HepG2 (cell line): Measurements from ENCODE around the gene COL4A3. TPM values are rescaled to one million over a fixed set of nuclear protein-coding genes. Genes with fewer than 3 reads are reported as not detected.

Experiments used
- BCL6 ChIP-seq: IDR thresholded peaks from 2 replicates; pipeline ENCODE4 v1.6.1; 2016; ENCODE audit warnings: missing genetic modification reagents, missing compliant biosample characterization
- DNMT1 ChIP-seq: sonication (generic); formaldehyde crosslinking; IDR thresholded peaks from 2 replicates; pipeline ENCODE4 v1.5.1; 2020; ENCODE audit warnings: mild to moderate bottlenecking, missing genetic modification reagents
- EEA1 ChIP-seq: sonication (generic); formaldehyde crosslinking; IDR thresholded peaks from 2 replicates; pipeline ENCODE4 v1.5.1; 2020; ENCODE audit warnings: mild to moderate bottlenecking, missing genetic modification reagents, borderline replicate concordance
- FOSL2 ChIP-seq: sonication (generic); formaldehyde crosslinking; IDR thresholded peaks from 2 replicates; pipeline ENCODE4 v1.4.0; 2020; ENCODE audit warnings: missing genetic modification reagents
- FOXA1 ChIP-seq, 2 experiments: fragments of 450-650 bp in 1 of 2; sonication (generic) in 1 of 2; formaldehyde crosslinking in 1 of 2; IDR thresholded peaks; 2 replicates each; pipeline versions ENCODE4 v1.4.0 to v1.6.1; 2016 to 2020; ENCODE audit warnings: missing genetic modification reagents in 1 of 2
- FOXA3 ChIP-seq: IDR thresholded peaks from 2 replicates; pipeline ENCODE4 v1.6.1; 2016; ENCODE audit warnings: missing genetic modification reagents, missing compliant biosample characterization
- HOXA3 ChIP-seq: sonication (generic); formaldehyde crosslinking; IDR thresholded peaks from 2 replicates; pipeline ENCODE4 v1.5.0; 2020; ENCODE audit warnings: missing genetic modification reagents
- JARID2 ChIP-seq: sonication (generic); formaldehyde crosslinking; IDR thresholded peaks from 2 replicates; pipeline ENCODE4 v1.8.1; 2023; ENCODE audit warnings: missing genetic modification reagents, inconsistent platforms; ENCODE audit not compliant: insufficient replicate concordance
- KLF12 ChIP-seq: sonication (generic); formaldehyde crosslinking; IDR thresholded peaks from 2 replicates; pipeline ENCODE4 v1.4.0; 2020; ENCODE audit warnings: missing genetic modification reagents, borderline replicate concordance
- MAFG ChIP-seq: sonication (generic); formaldehyde crosslinking; IDR thresholded peaks from 2 replicates; pipeline ENCODE4 v1.5.1; 2020; ENCODE audit warnings: mild to moderate bottlenecking, missing genetic modification reagents
- PHF21A ChIP-seq: sonication (generic); formaldehyde crosslinking; IDR thresholded peaks from 2 replicates; pipeline ENCODE4 v1.5.0; 2020; ENCODE audit warnings: mild to moderate bottlenecking, missing genetic modification reagents
- PITX1 ChIP-seq: sonication (generic); formaldehyde crosslinking; IDR thresholded peaks from 2 replicates; pipeline ENCODE4 v1.5.1; 2020; ENCODE audit warnings: mild to moderate bottlenecking, missing genetic modification reagents
- RXRB ChIP-seq: IDR thresholded peaks from 2 replicates; pipeline ENCODE4 v1.6.1; 2016; ENCODE audit warnings: borderline replicate concordance, missing genetic modification reagents, missing compliant biosample characterization
- SALL1 ChIP-seq: sonication (generic); formaldehyde crosslinking; IDR thresholded peaks from 2 replicates; pipeline ENCODE4 v1.8.0; 2022; ENCODE audit warnings: mild to moderate bottlenecking, missing genetic modification reagents
- SMYD3 ChIP-seq: sonication (generic); formaldehyde crosslinking; IDR thresholded peaks from 2 replicates; pipeline ENCODE4 v1.8.1; 2023; ENCODE audit warnings: mild to moderate bottlenecking, missing genetic modification reagents
- TEAD3 ChIP-seq: optimal IDR thresholded peaks from 2 replicates; pipeline ENCODE3; 2016; ENCODE audit warnings: borderline replicate concordance
- TMF1 ChIP-seq: sonication (generic); formaldehyde crosslinking; IDR thresholded peaks from 2 replicates; pipeline ENCODE4 v1.8.1; 2022; ENCODE audit warnings: low read depth, missing genetic modification reagents
- ZNF337 ChIP-seq: sonication (generic); formaldehyde crosslinking; IDR thresholded peaks from 2 replicates; pipeline ENCODE4 v1.5.1; 2020; ENCODE audit warnings: missing genetic modification reagents, low read depth, mild to moderate bottlenecking, borderline replicate concordance
- ZNF703 ChIP-seq: sonication (generic); formaldehyde crosslinking; IDR thresholded peaks from 2 replicates; pipeline ENCODE4 v1.5.1; 2020; ENCODE audit warnings: missing genetic modification reagents, mild to moderate bottlenecking, moderate library complexity, borderline replicate concordance
- ZNF879 ChIP-seq: sonication (generic); formaldehyde crosslinking; IDR thresholded peaks from 2 replicates; pipeline ENCODE4 v1.8.1; 2023; ENCODE audit warnings: missing genetic modification reagents
- polyA plus RNA-seq, 8 experiments: library from polyadenylated mRNA; depleted of rRNA in 3 of 8; stranded (reverse) in 7 of 8; unstranded in 1 of 8; fragments of >200 nt; fragmentation: Illumina TruSeq in 4 of 8; extraction: Trizol in 4 of 8; gene quantifications; 2 replicates each; pipeline versions ENCODE4 v1.2.1 to v1.2.3, GENCODE V29; 2011 to 2016; ENCODE audit warnings: low read depth in 4 of 8, missing spikeins in 1 of 8, mixed read lengths in 1 of 8; ENCODE audit not compliant: insufficient read depth in 1 of 8
- total RNA-seq, 5 experiments: library from RNA; depleted of rRNA; stranded (reverse); fragments of >200 nt; fragmentation: Illumina TruSeq; extraction: Trizol; gene quantifications; 2 replicates each; pipeline ENCODE4 v1.2.3, GENCODE V29; 2016; ENCODE audit warnings: low read depth in 1 of 5
- TF ChIP-seq, protein P1 (sequence below): sonication (generic); formaldehyde crosslinking; IDR thresholded peaks from 2 replicates; pipeline ENCODE4 v1.9.0; 2022; ENCODE audit warnings: low read depth, missing genetic modification reagents
- TF ChIP-seq, protein P2 (sequence below): sonication (generic); formaldehyde crosslinking; IDR thresholded peaks from 2 replicates; pipeline ENCODE4 v1.4.0; 2020; ENCODE audit warnings: low read depth, missing genetic modification reagents
- TF ChIP-seq, protein P3 (sequence below): sonication (generic); formaldehyde crosslinking; IDR thresholded peaks from 2 replicates; pipeline ENCODE4 v1.4.0; 2020; ENCODE audit warnings: mild to moderate bottlenecking, missing genetic modification reagents
- TF ChIP-seq, protein P4 (sequence below): sonication (generic); formaldehyde crosslinking; IDR thresholded peaks from 2 replicates; pipeline ENCODE4 v1.8.1; 2023; ENCODE audit warnings: mild to moderate bottlenecking, missing genetic modification reagents

The COL4A3 gene
- total and polyA plus RNA-seq, 2 of the 13 experiments (the other 11 are each of a cell fraction or from before 2014, with no cell fraction given): 0.02 TPM; not detected in 1

DNA sequence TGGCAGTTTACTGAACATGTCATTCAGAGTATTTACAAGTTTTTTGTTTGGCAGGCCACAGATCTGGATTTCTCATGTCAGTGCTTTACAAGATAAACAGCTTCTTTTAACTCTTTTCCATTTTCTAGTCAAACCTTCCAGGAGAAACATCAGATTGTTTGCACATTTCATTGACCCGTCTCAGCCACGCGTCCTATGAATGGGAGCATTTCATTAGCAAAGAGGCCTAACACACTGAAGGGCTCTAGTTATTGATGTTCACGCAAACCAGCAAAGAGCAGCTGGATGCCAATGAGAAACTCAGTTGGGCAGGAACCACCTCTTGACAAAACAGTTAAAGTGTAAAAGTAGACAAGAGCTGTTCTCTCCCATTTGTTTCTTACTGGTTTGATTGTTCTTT, 131.4 kb downstream of the COL4A3 start (continued):
- TF ChIP-seq FOSL2 (CRISPR knock-in tag) (no peak), ZNF703 (CRISPR knock-in tag) (no peak), TMF1 (CRISPR knock-in tag) (no peak), FOXA1 (IDR thresholded peaks at IDR 0.05) (no peak), FOXA1 (CRISPR knock-in tag; IDR thresholded peaks at IDR 0.05) (no peak), ZNF879 (CRISPR knock-in tag) (no peak), PITX1 (no peak), PHF21A (CRISPR knock-in tag) (no peak), DNMT1 (no peak), BCL6 (CRISPR knock-in tag) (peak; percentile 78), SMYD3 (CRISPR knock-in tag) (no peak), TEAD3 (CRISPR knock-in tag) (peak; percentile 35), HOXA3 (CRISPR knock-in tag) (no peak), SALL1 (CRISPR knock-in tag) (peak; percentile 75), ZNF337 (CRISPR knock-in tag) (no peak), MAFG (CRISPR knock-in tag) (no peak), EEA1 (CRISPR knock-in tag) (no peak), FOXA3 (CRISPR knock-in tag) (peak; percentile 55), RXRB (CRISPR knock-in tag) (no peak), JARID2 (no peak), KLF12 (no peak)
- TF ChIP-seq, protein P1, sequence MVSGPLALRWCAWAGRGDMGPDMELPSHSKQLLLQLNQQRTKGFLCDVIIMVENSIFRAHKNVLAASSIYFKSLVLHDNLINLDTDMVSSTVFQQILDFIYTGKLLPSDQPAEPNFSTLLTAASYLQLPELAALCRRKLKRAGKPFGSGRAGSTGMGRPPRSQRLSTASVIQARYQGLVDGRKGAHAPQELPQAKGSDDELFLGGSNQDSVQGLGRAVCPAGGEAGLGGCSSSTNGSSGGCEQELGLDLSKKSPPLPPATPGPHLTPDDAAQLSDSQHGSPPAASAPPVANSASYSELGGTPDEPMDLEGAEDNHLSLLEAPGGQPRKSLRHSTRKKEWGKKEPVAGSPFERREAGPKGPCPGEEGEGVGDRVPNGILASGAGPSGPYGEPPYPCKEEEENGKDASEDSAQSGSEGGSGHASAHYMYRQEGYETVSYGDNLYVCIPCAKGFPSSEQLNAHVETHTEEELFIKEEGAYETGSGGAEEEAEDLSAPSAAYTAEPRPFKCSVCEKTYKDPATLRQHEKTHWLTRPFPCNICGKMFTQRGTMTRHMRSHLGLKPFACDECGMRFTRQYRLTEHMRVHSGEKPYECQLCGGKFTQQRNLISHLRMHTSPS (CRISPR knock-in tag): no peak
- TF ChIP-seq, protein P2, sequence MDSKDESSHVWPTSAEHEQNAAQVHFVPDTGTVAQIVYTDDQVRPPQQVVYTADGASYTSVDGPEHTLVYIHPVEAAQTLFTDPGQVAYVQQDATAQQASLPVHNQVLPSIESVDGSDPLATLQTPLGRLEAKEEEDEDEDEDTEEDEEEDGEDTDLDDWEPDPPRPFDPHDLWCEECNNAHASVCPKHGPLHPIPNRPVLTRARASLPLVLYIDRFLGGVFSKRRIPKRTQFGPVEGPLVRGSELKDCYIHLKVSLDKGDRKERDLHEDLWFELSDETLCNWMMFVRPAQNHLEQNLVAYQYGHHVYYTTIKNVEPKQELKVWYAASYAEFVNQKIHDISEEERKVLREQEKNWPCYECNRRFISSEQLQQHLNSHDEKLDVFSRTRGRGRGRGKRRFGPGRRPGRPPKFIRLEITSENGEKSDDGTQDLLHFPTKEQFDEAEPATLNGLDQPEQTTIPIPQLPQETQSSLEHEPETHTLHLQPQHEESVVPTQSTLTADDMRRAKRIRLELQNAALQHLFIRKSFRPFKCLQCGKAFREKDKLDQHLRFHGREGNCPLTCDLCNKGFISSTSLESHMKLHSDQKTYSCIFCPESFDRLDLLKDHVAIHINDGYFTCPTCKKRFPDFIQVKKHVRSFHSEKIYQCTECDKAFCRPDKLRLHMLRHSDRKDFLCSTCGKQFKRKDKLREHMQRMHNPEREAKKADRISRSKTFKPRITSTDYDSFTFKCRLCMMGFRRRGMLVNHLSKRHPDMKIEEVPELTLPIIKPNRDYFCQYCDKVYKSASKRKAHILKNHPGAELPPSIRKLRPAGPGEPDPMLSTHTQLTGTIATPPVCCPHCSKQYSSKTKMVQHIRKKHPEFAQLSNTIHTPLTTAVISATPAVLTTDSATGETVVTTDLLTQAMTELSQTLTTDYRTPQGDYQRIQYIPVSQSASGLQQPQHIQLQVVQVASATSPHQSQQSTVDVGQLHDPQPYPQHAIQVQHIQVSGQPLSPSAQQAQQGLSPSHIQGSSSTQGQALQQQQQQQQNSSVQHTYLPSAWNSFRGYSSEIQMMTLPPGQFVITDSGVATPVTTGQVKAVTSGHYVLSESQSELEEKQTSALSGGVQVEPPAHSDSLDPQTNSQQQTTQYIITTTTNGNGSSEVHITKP (CRISPR knock-in tag): no peak
- TF ChIP-seq, protein P3, sequence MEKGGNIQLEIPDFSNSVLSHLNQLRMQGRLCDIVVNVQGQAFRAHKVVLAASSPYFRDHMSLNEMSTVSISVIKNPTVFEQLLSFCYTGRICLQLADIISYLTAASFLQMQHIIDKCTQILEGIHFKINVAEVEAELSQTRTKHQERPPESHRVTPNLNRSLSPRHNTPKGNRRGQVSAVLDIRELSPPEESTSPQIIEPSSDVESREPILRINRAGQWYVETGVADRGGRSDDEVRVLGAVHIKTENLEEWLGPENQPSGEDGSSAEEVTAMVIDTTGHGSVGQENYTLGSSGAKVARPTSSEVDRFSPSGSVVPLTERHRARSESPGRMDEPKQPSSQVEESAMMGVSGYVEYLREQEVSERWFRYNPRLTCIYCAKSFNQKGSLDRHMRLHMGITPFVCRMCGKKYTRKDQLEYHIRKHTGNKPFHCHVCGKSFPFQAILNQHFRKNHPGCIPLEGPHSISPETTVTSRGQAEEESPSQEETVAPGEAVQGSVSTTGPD (CRISPR knock-in tag): no peak
- TF ChIP-seq, protein P4, sequence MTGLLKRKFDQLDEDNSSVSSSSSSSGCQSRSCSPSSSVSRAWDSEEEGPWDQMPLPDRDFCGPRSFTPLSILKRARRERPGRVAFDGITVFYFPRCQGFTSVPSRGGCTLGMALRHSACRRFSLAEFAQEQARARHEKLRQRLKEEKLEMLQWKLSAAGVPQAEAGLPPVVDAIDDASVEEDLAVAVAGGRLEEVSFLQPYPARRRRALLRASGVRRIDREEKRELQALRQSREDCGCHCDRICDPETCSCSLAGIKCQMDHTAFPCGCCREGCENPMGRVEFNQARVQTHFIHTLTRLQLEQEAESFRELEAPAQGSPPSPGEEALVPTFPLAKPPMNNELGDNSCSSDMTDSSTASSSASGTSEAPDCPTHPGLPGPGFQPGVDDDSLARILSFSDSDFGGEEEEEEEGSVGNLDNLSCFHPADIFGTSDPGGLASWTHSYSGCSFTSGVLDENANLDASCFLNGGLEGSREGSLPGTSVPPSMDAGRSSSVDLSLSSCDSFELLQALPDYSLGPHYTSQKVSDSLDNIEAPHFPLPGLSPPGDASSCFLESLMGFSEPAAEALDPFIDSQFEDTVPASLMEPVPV (CRISPR knock-in tag): no peak
